IMR-90 (cell line): ENCODE data around the gene VDAC1.

Source experiments
- BHLHE40 ChIP-seq: fragments of 150-350 bp; IDR thresholded peaks from 2 replicates; pipeline ENCODE4 v1.6.1; 2016; ENCODE audit warnings: mild to moderate bottlenecking, low read depth, low read length
- CEBPB ChIP-seq: IDR thresholded peaks from 2 replicates; pipeline ENCODE4 v1.6.1; 2012; ENCODE audit warnings: low read depth, low read length, improper control_type of control experiment
- CHD1 ChIP-seq: IDR thresholded peaks from 2 replicates; pipeline ENCODE4 v1.6.1; 2012; ENCODE audit warnings: low read depth, low read length, improper control_type of control experiment
- FOS ChIP-seq: fragments of 150-350 bp; IDR thresholded peaks from 2 replicates; pipeline ENCODE4 v1.6.1; 2016; ENCODE audit warnings: low read depth, low read length
- MAFK ChIP-seq: IDR thresholded peaks from 2 replicates; pipeline ENCODE4 v1.6.1; 2012; ENCODE audit warnings: low read depth, low read length, improper control_type of control experiment
- MAZ ChIP-seq: IDR thresholded peaks from 2 replicates; pipeline ENCODE4 v1.6.1; 2012; ENCODE audit warnings: low read depth, mild to moderate bottlenecking, low read length, improper control_type of control experiment, moderate library complexity, borderline replicate concordance
- MXI1 ChIP-seq: IDR thresholded peaks from 2 replicates; pipeline ENCODE4 v1.6.1; 2012; ENCODE audit warnings: low read depth, mild to moderate bottlenecking, low read length, moderate library complexity, borderline replicate concordance
- POLR2A ChIP-seq: IDR thresholded peaks from 2 replicates; pipeline ENCODE4 v1.6.1; 2012; ENCODE audit warnings: mild to moderate bottlenecking, low read depth, low read length
- RAD21 ChIP-seq: IDR thresholded peaks from 2 replicates; pipeline ENCODE4 v1.6.1; 2012; ENCODE audit warnings: low read length, improper control_type of control experiment
- RFX5 ChIP-seq: IDR thresholded peaks from 2 replicates; pipeline ENCODE4 v1.8.0; 2012; ENCODE audit warnings: low read depth, mild to moderate bottlenecking, low read length, moderate library complexity
- SMC3 ChIP-seq: fragments of 150-350 bp; IDR thresholded peaks from 2 replicates; pipeline ENCODE4 v1.6.1; 2016; ENCODE audit warnings: low read depth, mild to moderate bottlenecking, antibody characterized with exemption, low read length, moderate library complexity
- TF ChIP-seq, protein P1 (sequence below): conservative IDR thresholded peaks from 2 replicates; pipeline ENCODE4 v1.5.1; 2012; ENCODE audit warnings: mild to moderate bottlenecking, low read depth, low read length, improper control_type of control experiment
- TF ChIP-seq, protein P2 (sequence below): fragments of 150-350 bp; IDR thresholded peaks from 2 replicates; pipeline ENCODE4 v1.6.1; 2017; ENCODE audit warnings: mild to moderate bottlenecking, antibody characterized with exemption, low read length, low read depth
- TF ChIP-seq, protein P3 (sequence below): fragments of 150-350 bp; IDR thresholded peaks from 2 replicates; pipeline ENCODE4 v1.6.1; 2016; ENCODE audit warnings: low read depth, mild to moderate bottlenecking, low read length, moderate library complexity, borderline replicate concordance

DNA sequence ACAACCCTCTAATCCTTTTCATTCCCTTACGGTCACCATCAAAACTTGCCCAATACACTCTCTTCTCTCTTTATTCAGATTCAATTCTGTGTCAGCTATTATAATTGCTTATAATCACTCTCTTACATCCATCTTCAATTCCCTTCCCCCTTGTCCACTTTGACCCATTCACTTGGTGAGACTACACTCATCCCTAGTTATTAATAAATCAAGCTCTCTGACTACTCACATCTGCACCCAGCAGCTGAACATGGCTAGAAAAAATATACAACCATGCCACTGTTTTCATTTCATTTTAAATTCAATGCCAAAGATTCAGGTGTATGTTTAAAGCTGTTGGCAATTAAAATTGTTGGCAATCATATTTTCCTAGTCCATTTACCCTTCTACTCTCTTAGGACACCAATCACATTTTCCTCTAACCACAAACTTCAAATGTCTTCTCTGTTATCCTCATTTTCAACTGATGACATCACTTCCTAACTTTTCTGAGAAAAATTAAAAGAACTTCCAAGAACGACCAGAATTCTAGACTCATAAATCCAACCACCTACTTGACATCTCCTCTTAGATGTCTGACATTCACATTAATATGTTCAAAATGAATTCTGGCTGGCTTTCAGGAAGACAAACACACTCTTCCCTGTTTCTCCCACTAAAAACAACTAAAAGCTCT, 41.8 kb downstream of the VDAC1 start:
- TF ChIP-seq, protein P1, sequence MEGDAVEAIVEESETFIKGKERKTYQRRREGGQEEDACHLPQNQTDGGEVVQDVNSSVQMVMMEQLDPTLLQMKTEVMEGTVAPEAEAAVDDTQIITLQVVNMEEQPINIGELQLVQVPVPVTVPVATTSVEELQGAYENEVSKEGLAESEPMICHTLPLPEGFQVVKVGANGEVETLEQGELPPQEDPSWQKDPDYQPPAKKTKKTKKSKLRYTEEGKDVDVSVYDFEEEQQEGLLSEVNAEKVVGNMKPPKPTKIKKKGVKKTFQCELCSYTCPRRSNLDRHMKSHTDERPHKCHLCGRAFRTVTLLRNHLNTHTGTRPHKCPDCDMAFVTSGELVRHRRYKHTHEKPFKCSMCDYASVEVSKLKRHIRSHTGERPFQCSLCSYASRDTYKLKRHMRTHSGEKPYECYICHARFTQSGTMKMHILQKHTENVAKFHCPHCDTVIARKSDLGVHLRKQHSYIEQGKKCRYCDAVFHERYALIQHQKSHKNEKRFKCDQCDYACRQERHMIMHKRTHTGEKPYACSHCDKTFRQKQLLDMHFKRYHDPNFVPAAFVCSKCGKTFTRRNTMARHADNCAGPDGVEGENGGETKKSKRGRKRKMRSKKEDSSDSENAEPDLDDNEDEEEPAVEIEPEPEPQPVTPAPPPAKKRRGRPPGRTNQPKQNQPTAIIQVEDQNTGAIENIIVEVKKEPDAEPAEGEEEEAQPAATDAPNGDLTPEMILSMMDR: no peak
- TF ChIP-seq MXI1: no peak
- TF ChIP-seq SMC3: no peak
- TF ChIP-seq POLR2A: no peak
- TF ChIP-seq RFX5: no peak
- TF ChIP-seq RAD21: no peak
- no peak for TF ChIP-seq CHD1
- TF ChIP-seq, protein P2, sequence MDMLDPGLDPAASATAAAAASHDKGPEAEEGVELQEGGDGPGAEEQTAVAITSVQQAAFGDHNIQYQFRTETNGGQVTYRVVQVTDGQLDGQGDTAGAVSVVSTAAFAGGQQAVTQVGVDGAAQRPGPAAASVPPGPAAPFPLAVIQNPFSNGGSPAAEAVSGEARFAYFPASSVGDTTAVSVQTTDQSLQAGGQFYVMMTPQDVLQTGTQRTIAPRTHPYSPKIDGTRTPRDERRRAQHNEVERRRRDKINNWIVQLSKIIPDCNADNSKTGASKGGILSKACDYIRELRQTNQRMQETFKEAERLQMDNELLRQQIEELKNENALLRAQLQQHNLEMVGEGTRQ: no peak
- TF ChIP-seq CEBPB: no peak
- TF ChIP-seq MAFK: no peak
- TF ChIP-seq FOS: no peak
- TF ChIP-seq, protein P3, sequence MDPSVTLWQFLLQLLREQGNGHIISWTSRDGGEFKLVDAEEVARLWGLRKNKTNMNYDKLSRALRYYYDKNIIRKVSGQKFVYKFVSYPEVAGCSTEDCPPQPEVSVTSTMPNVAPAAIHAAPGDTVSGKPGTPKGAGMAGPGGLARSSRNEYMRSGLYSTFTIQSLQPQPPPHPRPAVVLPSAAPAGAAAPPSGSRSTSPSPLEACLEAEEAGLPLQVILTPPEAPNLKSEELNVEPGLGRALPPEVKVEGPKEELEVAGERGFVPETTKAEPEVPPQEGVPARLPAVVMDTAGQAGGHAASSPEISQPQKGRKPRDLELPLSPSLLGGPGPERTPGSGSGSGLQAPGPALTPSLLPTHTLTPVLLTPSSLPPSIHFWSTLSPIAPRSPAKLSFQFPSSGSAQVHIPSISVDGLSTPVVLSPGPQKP: no peak
- TF ChIP-seq BHLHE40: no peak
- no peak for TF ChIP-seq MAZ
